GM10266 (cell line): ENCODE data around the gene HEXIM1.

Source experiments
- DNase-seq: peaks from one replicate; pipeline ENCODE4 v3.0.0; 2012; ENCODE audit errors: extremely low spot score
- TF ChIP-seq, protein P1 (sequence below): IDR thresholded peaks from 2 replicates; pipeline ENCODE4 v1.5.1; 2012; ENCODE audit warnings: mild to moderate bottlenecking, low read depth; ENCODE audit not compliant: control insufficient read depth, insufficient read depth; ENCODE audit errors: missing control alignments

Gene HEXIM1

DNA sequence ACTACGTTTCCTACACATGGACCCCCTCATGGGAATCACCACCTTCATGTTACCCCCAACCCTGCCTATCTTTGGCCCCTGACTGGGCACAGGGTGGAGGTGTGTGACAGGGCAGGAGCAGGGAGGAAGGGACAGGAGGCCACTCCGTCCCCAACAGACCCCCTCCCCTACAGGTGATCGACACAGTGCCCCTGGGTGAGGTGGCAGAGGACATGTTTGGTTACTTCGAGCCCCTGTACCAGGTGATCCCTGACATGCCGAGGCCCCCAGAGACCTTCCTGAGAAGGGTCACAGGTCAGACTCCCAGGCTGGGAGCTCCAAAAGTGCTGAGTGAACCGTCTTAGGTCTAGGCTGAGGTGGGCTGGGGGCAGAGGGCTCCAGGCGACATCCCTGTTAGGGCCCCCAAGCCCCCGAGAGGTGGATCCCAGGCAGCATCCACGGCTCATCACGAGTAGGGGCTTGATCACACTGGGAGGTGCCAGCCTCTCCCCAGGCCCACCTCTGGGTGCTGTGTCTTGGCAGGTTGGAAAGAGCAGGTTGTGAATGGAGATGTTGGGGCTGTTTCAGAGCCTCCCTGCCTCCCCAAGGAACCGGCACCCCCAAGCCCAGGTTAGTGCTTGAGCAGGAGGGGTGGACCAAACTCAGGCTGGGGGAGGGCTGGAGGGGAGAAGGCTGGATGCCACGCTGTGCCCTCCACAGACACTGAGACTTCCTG lies 11.3 kb upstream of the HEXIM1 start:
- TF ChIP-seq, protein P1, sequence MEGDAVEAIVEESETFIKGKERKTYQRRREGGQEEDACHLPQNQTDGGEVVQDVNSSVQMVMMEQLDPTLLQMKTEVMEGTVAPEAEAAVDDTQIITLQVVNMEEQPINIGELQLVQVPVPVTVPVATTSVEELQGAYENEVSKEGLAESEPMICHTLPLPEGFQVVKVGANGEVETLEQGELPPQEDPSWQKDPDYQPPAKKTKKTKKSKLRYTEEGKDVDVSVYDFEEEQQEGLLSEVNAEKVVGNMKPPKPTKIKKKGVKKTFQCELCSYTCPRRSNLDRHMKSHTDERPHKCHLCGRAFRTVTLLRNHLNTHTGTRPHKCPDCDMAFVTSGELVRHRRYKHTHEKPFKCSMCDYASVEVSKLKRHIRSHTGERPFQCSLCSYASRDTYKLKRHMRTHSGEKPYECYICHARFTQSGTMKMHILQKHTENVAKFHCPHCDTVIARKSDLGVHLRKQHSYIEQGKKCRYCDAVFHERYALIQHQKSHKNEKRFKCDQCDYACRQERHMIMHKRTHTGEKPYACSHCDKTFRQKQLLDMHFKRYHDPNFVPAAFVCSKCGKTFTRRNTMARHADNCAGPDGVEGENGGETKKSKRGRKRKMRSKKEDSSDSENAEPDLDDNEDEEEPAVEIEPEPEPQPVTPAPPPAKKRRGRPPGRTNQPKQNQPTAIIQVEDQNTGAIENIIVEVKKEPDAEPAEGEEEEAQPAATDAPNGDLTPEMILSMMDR = no peak
- no peak for DNase-seq

DNA sequence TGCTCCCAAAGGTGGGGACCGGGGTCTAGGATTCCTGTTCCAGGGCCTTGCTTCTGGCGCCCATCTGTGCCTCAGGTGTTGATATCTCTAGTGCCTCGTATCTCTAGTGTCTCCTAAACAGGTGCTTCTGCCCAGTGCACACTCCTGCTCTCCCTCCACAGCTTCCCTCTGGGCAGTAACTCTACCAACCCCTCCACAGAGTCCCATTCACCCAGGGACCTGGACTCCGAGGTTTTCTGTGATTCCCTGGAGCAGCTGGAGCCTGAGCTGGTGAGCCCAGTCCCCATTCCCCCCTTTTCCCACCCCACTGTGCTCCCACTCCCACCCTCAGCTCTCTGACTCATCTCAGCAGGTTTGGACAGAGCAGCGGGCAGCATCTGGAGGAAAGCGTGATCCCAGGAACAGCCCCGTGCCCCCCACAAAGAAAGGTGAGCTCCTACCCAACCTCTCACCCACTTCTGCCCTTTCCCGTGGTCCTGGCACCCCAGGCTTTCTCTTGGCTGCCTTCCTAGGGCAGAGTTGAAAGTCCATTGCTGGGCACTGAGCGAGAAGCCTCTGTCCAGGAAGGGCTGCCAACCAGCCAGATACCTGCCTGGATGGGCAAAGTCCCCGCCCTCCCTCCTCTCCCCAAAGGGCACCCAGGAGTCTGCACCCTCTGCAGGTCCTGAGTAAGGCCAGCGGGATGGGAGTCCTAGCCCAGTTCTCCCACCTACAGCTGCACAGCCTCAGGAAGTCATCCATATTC lies 10.5 kb upstream of the HEXIM1 start:
- TF ChIP-seq, protein P1 = no peak
- DNase-seq = no peak

DNA sequence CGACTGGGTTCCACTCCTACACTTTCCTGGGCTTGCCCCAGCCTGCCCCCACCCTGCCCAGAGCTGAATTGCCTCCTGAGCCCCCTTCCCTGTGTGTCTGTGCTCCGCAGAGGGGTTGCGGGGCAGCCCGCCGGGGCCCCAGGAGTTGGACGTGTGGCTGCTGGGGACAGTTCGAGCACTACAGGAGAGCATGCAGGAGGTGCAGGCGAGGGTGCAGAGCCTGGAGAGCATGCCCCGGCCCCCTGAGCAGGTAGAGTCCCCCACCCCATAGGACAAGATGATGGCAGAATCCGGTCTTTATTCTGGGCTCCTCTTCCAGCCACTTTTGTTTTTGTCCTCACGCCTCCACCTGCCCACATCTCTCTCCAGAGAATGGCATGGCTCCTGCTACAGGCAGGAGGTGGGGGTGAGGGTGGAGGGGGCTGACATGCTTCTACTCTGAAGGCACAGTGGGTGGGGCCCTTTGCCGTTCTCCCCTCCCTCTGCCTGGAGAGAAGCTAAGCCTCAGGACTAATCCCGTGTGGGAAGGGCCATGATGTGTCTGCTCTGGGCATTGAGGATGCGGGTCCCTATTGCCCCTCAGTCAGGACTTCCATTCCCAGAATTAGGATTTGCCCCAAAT lies 9.3 kb upstream of the HEXIM1 start:
- DNase-seq = no peak
- TF ChIP-seq, protein P1 = no peak

DNA sequence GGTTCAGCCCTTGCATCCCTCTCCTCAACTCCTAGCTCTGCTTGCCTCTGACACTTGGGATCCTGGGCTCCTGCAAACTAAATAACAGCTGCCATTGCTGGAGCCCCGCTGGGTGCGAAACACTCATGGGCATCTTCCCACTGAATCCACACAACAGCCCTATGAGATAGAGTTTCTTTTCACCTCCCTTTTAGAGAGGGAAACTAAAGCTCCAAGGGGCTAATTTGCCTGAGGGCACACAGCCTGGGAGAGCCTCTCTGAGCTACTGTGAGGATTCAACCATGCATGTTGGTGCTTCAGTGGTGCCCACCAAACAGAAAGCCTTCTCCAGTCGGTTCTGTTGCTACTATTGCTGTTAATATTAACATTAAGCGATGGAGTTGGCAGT lies 8.7 kb upstream of the HEXIM1 start:
- DNase-seq = no peak
- TF ChIP-seq, protein P1 = no peak

DNA sequence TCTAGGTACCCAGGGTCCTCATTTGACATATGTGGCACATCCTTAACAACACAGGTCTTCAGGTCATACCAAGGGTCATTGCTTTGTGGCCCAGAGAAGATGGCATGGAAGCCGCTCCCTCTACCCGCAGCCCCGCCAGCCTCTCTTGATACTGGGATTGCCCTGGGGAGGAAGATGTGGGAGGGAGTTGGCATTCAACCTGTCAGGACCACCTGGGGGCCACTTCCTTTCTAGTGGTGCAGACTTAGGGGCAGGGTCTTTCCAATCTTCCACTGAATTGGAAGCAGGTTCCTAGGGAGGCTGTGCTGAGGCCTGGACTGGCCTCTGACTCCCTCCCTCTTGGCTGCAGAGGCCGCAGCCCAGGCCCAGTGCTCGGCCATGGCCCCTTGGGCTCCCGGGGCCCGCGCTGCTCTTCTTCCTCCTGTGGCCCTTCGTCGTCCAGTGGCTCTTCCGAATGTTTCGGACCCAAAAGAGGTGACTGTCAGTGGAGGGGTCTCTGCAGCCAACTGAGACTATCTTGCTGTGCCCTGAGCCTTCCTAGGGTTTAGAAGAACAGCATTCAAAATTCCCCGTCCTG lies 5.1 kb upstream of the HEXIM1 start:
- TF ChIP-seq, protein P1 = no peak
- no peak for DNase-seq

DNA sequence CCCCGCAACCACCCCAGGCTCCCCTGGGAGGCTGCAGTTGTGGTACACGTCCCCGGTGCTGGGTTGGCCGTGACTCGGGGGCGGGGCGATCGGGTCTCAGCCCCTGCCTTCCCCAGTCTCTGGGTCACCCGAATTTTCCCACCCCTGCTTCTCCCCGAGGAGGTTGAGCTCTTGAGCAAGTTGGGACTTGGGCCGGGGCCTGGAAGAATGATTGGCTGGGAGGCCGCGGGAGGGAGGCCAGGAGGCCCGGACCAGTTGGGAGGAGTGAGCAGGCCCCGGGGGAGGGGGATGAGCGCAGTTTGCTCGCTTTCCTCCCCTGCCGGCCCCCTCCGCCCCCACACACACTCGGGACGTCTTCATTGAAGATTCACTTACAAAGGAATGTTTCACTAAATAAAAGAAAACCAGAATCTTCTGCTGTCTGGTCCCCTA lies 4.5 kb upstream of the HEXIM1 start:
- no peak for DNase-seq
- TF ChIP-seq, protein P1 = no peak
